GDM1 (cell line): ENCODE data around the gene DBH.

Experiments used
- DNase-seq: peaks from one replicate; lab custom pipeline; 2025; lab: John Stamatoyannopoulos, UW

The DBH gene

GRCh38 chr9:133604214-133604613 lies 31.9 kb upstream of the DBH start:
- DNase-seq = no peak

GRCh38 chr9:133604856-133605255 lies 31.3 kb upstream of the DBH start:
- DNase-seq = no peak

GRCh38 chr9:133605446-133605845 lies 30.7 kb upstream of the DBH start:
- no peak for DNase-seq

GRCh38 chr9:133605856-133606707 lies 30.1 kb upstream of the DBH start:
- no peak for DNase-seq

- no peak for DNase-seq
Measured at GRCh38 chr9:133606708-133607025, 29.5 kb upstream of the DBH start.

GRCh38 chr9:133607381-133607780 lies 28.8 kb upstream of the DBH start:
- no peak for DNase-seq

GRCh38 chr9:133607976-133608375 lies 28.2 kb upstream of the DBH start:
- no peak for DNase-seq

- DNase-seq = no peak
Measured at GRCh38 chr9:133608382-133608781, 27.8 kb upstream of the DBH start.

GRCh38 chr9:133608889-133609288 lies 27.3 kb upstream of the DBH start:
- DNase-seq = no peak

- no peak for DNase-seq
Measured at GRCh38 chr9:133609311-133610098, 26.7 kb upstream of the DBH start, which contains the start of gene FAM163B. Gene FAM163B (minus strand): TSS chr9:133609389. CDS start chr9:133580223, 29,166 bp downstream.

- no peak for DNase-seq
Measured at GRCh38 chr9:133610845-133611244, 25.3 kb upstream of the DBH start.

GRCh38 chr9:133612051-133612450 lies 24.1 kb upstream of the DBH start:
- DNase-seq = no peak

- no peak for DNase-seq
Measured at GRCh38 chr9:133612816-133613215, 23.3 kb upstream of the DBH start.

GRCh38 chr9:133613432-133613831 lies 22.7 kb upstream of the DBH start:
- no peak for DNase-seq

GRCh38 chr9:133614056-133614455 lies 22.1 kb upstream of the DBH start:
- no peak for DNase-seq

GRCh38 chr9:133614678-133615077 lies 21.5 kb upstream of the DBH start:
- no peak for DNase-seq

GRCh38 chr9:133615186-133615585 lies 21.0 kb upstream of the DBH start:
- no peak for DNase-seq

- no peak for DNase-seq
Measured at GRCh38 chr9:133615606-133616188, 20.5 kb upstream of the DBH start.

- DNase-seq = no peak
Measured at GRCh38 chr9:133616643-133617405, 19.3 kb upstream of the DBH start.

- DNase-seq = no peak
Measured at GRCh38 chr9:133618726-133619125, 17.4 kb upstream of the DBH start.

GRCh38 chr9:133619791-133620190 lies 16.4 kb upstream of the DBH start:
- no peak for DNase-seq

- DNase-seq = no peak
Measured at GRCh38 chr9:133621725-133622267, 14.4 kb upstream of the DBH start.
